T-helper 2 cell treated with Interferon-gamma antibody and Interleukin-4, amounts not matched to agents 5 μg/mL and 100 μg/mL, for 36 hours (primary cell): ENCODE results near the gene TFDP1.
"Not testable (repeated sequence)": the region's sequence is repeated elsewhere in the genome, so short reads cannot be mapped to it uniquely, and the experiment has no call there.

ENCODE experiments used
- DNase-seq: peaks from one replicate; pipeline ENCODE4 v3.0.0; 2021; ENCODE audit warnings: low spot score
- H3K27ac Mint-ChIP-seq: one replicate; pipeline ENCODE4 v1.8.0; 2021; ENCODE audit warnings: mild to moderate bottlenecking, mixed read lengths
- H3K27me3 Mint-ChIP-seq: one replicate; pipeline ENCODE4 v1.8.0; 2021; ENCODE audit warnings: low read depth, mixed read lengths
- H3K36me3 Mint-ChIP-seq: one replicate; pipeline ENCODE4 v1.8.0; 2021; ENCODE audit warnings: low read depth, mixed read lengths
- H3K4me1 Mint-ChIP-seq: one replicate; pipeline ENCODE4 v1.8.0; 2021; ENCODE audit warnings: low read depth, mixed read lengths
- H3K4me3 Mint-ChIP-seq: one replicate; pipeline ENCODE4 v1.8.0; 2022; ENCODE audit warnings: mild to moderate bottlenecking, moderate library complexity, mixed read lengths
- H3K9me3 Mint-ChIP-seq: one replicate; pipeline ENCODE4 v1.8.0; 2021; ENCODE audit warnings: mixed read lengths

Gene TFDP1

GRCh38 chr13:113557013-113557412 lies 27.5 kb upstream of the TFDP1 start:
- Mint-ChIP-seq H3K9me3 (no peaks in the 10 kb centered on the region), H3K27me3 (no peaks in the 10 kb centered on the region), H3K4me1 (no peaks in the 10 kb centered on the region), H3K36me3 (no peaks in the 10 kb centered on the region), H3K4me3 (no peak overlapping the region), H3K27ac (no peak overlapping the region)
- DNase-seq = no peak

- Mint-ChIP-seq H3K27ac (no peak overlapping the region), H3K27me3 (no peaks in the 10 kb centered on the region), H3K4me1 (no peaks in the 10 kb centered on the region), H3K4me3 (no peak overlapping the region), H3K9me3 (no peaks in the 10 kb centered on the region), H3K36me3 (no peaks in the 10 kb centered on the region)
- no peak for DNase-seq
Measured at GRCh38 chr13:113558461-113558860, 26.1 kb upstream of the TFDP1 start.

- Mint-ChIP-seq H3K27ac (no peak overlapping the region), H3K4me1 (no peaks in the 10 kb centered on the region), H3K36me3 (no peaks in the 10 kb centered on the region), H3K27me3 (no peaks in the 10 kb centered on the region), H3K9me3 (no peaks in the 10 kb centered on the region), H3K4me3 (no peak overlapping the region)
- DNase-seq = no peak
Measured at GRCh38 chr13:113559061-113559460, 25.5 kb upstream of the TFDP1 start.

- Mint-ChIP-seq H3K4me3 (no peak overlapping the region), H3K36me3 (no peaks in the 10 kb centered on the region), H3K9me3 (no peaks in the 10 kb centered on the region), H3K27me3 (no peaks in the 10 kb centered on the region), H3K27ac (no peak overlapping the region), H3K4me1 (no peaks in the 10 kb centered on the region)
- no peak for DNase-seq
Measured at GRCh38 chr13:113559901-113560644, 24.5 kb upstream of the TFDP1 start.

DNA sequence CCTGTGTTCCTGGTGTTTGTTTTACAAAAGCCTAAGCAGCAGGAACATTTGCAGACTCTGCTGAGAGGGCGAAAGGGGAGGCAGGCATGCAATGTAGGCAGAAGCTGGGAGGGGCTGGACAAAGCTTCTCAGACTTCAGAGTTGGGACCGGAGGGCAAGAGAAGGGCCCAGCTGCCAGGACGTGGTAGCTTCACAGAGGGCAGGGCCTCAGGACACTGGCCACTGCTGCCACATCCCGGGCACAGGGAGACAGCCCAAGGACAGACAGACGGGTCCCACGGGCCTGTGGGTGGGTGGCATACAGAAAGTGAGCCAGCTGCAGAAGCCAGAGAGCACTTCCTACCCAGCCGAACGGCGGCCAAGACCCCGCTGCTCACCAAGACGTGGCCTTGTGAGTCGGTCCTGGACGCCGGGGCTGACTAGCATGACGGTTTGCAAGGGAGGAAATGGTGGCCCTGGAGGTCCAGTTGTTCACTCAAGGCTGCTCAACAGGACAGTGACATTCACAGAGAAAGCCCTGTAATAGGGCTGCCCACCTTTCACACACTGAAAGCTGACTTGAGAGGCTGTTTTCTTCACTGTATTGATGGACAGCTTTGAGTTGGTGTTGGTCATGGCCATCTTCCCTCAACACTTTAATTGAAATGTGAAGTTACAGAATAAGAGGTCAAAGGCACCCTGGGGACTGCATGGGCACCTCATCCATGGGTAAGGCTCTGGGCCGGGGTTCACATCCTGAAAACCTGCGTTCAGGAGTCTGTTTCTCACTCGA lies 23.7 kb upstream of the TFDP1 start:
- Mint-ChIP-seq H3K4me3 (no peak overlapping the region), H3K27ac (no peak overlapping the region), H3K9me3 (no peaks in the 10 kb centered on the region), H3K36me3 (no peaks in the 10 kb centered on the region), H3K4me1 (no peaks in the 10 kb centered on the region), H3K27me3 (no peaks in the 10 kb centered on the region)
- no peak for DNase-seq

DNA sequence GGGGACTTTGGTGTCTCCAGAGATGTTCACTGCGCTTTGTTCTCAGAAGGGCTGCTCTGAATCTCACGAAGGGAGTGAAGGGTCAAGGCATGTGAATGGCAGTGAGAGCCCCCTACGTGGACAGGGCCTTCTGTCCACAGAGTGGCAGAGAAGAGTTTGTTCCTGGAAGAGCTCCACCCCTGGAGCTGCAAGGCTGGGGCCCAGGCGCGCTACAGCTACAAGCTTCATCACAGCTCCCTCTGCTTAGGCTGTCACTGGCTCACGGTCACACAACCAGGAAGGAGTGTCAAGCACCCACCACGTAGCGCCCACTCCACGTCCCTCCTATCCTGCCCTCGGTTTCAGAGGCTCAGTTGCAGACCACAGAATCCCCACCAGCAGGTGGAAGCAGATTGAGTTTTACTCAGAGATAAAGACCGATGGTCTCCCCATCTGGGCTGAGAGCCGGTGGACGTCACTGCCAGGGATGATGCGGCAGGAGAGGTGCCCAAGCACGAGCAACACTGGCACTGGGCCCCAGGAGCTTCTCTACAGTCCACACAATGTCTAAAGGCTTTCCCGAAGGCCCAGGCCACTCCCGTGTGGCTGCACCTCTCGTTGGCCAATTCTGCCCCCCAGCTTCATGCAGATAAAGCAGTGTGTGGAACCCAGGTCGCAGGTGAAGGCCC lies 23.0 kb upstream of the TFDP1 start:
- no peak overlapping the region for H3K27ac Mint-ChIP-seq
- H3K27me3 Mint-ChIP-seq = no peaks in the 10 kb centered on the region
- H3K4me3 Mint-ChIP-seq = no peak overlapping the region
- H3K4me1 Mint-ChIP-seq = no peaks in the 10 kb centered on the region
- H3K36me3 Mint-ChIP-seq = no peaks in the 10 kb centered on the region
- DNase-seq = no peak
- H3K9me3 Mint-ChIP-seq = no peaks in the 10 kb centered on the region

DNA sequence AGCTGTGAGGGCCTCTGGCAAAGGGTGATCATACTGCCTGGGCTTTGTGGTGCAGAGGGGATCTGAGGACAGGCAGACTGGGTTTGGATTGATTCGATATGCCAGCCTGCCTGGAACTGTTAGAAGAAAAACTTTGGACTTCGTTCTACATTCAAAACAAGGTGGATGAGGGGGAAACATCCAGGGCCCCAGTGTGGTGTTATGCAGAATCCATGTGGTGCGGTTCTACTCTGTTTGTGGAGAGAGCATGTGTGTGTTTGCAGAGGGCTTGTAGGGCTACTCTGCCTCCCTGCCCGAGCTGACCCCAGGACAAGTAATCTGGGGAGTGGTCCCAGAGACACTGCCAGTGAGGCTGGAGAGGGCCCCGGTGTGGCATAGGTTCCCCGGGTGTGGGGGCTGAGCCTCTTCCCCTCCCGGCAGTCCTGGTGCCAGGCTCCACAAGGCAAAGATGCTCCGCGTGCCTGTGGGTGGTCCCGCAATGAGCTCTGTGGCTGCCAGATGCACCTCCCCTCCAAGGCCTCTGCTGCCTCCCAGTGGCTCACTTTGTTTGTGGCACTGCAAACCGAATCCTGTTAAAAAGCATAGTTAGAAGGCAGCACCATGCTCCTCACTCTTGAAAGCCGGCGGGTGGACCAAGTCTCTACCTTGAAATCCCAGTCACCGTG lies 22.3 kb upstream of the TFDP1 start:
- Mint-ChIP-seq H3K27me3 (no peaks in the 10 kb centered on the region), H3K36me3 (no peaks in the 10 kb centered on the region), H3K4me3 (no peak overlapping the region), H3K9me3 (no peaks in the 10 kb centered on the region), H3K4me1 (no peaks in the 10 kb centered on the region), H3K27ac (no peak overlapping the region)
- no peak for DNase-seq

- Mint-ChIP-seq H3K27ac (no peak overlapping the region), H3K27me3 (no peaks in the 10 kb centered on the region), H3K36me3 (no peaks in the 10 kb centered on the region), H3K4me1 (no peaks in the 10 kb centered on the region), H3K4me3 (no peak overlapping the region), H3K9me3 (no peaks in the 10 kb centered on the region)
- no peak for DNase-seq
Measured at GRCh38 chr13:113562844-113563243, 21.7 kb upstream of the TFDP1 start.

GRCh38 chr13:113563511-113563910 lies 21.0 kb upstream of the TFDP1 start:
- not testable (repeated sequence) for H3K27ac Mint-ChIP-seq, H3K4me1 Mint-ChIP-seq, H3K4me3 Mint-ChIP-seq, H3K36me3 Mint-ChIP-seq, DNase-seq, H3K27me3 Mint-ChIP-seq, H3K9me3 Mint-ChIP-seq

GRCh38 chr13:113564331-113565023 lies 20.1 kb upstream of the TFDP1 start:
- Mint-ChIP-seq H3K36me3 (no peaks in the 10 kb centered on the region), H3K4me3 (no peak overlapping the region), H3K9me3 (no peaks in the 10 kb centered on the region), H3K4me1 (no peaks in the 10 kb centered on the region), H3K27me3 (peaks cover 5% of the 10 kb centered on the region), H3K27ac (no peak overlapping the region)
- no peak for DNase-seq

DNA sequence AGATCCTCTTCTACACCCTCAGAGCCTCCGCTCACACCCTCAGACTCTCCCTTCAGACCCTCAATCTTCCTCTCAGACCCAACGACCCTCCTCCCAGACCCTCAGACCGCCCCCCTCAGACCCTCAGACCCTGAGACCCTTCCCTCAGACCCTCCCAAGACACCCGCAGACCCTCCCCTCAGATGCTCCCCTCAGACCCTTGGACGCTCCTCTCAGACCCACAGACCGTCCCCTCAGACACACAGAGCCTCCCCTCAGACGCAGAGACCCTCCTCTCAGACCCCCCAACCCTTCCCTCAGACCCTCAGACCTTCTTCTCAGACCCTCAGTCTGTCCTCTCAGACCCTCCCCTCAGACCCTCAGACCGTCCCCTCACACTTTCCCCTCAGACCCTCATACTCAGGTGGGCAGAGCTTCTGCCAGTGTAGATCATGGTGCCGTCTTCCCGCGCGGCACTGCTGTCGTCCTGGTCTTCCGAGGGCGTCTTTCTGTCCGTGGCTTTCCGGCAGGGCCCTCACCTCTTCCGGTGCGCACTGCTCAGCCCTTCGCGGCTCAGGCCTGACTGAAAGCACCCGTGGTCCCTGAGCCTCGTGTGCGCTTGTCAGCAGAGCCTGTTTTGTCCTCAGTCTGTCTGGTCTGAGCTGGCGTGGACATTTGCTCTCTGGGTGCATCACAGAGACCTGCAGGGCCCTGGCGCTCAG lies 18.9 kb upstream of the TFDP1 start:
- H3K4me3 Mint-ChIP-seq = no peak overlapping the region
- H3K27ac Mint-ChIP-seq = no peak overlapping the region
- no peak for DNase-seq
- no peaks in the 10 kb centered on the region for H3K36me3 Mint-ChIP-seq
- H3K27me3 Mint-ChIP-seq = peaks cover 14% of the 10 kb centered on the region
- no peaks in the 10 kb centered on the region for H3K9me3 Mint-ChIP-seq
- no peaks in the 10 kb centered on the region for H3K4me1 Mint-ChIP-seq

DNA sequence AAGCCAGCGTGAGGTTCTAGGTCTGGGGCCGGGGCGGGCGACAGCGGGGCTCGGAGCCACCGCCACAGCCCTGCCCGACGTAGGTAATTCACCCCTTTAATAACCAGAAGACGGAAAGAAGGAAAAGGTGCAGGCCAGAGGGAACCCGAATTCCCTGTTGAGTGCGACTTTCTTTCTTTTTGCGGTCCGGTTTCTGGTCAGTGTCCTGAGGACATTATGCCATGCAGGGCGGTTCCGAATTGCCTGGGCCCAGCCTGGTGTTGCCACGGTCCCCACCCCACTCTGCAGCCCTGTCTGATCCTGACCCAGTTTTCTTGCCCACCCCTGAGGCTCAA lies 18.4 kb upstream of the TFDP1 start:
- DNase-seq = no peak
- Mint-ChIP-seq H3K4me1 (no peaks in the 10 kb centered on the region), H3K4me3 (no peak overlapping the region), H3K27me3 (peaks cover 19% of the 10 kb centered on the region), H3K36me3 (no peaks in the 10 kb centered on the region), H3K9me3 (no peaks in the 10 kb centered on the region), H3K27ac (no peak overlapping the region)

GRCh38 chr13:113567681-113568080 lies 16.9 kb upstream of the TFDP1 start:
- Mint-ChIP-seq H3K27me3 (peaks cover 19% of the 10 kb centered on the region), H3K4me1 (no peaks in the 10 kb centered on the region), H3K4me3 (no peak overlapping the region), H3K27ac (no peak overlapping the region), H3K9me3 (peaks cover 8% of the 10 kb centered on the region), H3K36me3 (no peaks in the 10 kb centered on the region)
- no peak for DNase-seq
